GM18870 (cell line): Measurements from ENCODE around the gene LDLRAD4.

Source experiments
- ATAC-seq: cut with Tn5 transposase; IDR thresholded peaks from one replicate; pipeline ENCODE4 v1.9.1; 2021; ENCODE audit warnings: moderate library complexity; ENCODE audit not compliant: unreplicated experiment

LDLRAD4 gene

DNA sequence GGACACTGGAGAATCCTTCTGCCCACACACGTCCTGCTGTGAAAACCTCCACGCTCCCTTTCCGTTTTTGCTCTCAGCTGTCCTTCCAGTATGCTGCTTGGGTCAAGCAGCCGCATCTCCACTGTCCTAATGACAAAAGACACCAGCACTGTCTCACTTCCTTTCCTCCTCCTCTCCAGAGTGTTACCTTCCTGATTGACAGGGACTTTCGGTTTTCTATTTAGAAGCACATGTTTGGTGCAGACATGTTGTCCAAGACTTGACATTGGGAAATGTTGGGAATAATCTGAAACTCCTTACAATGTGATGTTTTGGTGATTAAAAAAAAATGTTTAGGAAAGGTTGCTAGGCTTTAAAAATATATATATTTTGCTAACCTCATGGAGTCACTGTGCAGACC lies 281.2 kb downstream of the LDLRAD4 start:
- no peak for ATAC-seq

DNA sequence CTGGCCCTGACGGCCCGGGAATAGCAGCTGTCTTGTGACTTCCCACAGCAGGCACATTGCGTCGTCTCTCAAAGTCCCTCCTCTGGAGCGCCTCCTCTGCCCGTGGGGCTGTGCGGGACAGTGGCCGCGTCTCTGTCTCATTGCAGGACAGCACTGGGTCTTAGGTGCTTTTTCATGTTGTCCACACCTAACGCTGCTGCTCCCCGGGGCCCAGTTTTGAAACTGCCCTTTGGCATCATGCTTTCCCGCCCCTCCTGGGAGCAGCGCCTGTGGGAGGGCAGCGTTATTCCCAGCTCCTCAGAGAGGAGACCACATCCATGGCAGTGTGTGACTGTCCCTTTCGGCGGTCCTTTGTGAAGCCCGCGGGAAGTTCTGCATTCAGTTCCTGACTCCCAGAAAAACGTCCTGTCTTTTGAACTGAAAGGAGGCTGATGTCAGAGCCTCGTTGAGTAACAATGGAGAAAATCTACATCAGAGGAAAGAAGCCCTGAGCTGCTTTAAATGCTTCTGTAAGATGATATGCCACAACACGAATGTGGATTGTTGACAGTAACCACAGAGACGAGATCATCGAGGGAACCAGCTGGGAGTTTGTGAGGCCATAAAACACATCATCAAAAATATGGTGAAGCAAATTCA lies 281.8 kb downstream of the LDLRAD4 start:
- ATAC-seq, result no peak

DNA sequence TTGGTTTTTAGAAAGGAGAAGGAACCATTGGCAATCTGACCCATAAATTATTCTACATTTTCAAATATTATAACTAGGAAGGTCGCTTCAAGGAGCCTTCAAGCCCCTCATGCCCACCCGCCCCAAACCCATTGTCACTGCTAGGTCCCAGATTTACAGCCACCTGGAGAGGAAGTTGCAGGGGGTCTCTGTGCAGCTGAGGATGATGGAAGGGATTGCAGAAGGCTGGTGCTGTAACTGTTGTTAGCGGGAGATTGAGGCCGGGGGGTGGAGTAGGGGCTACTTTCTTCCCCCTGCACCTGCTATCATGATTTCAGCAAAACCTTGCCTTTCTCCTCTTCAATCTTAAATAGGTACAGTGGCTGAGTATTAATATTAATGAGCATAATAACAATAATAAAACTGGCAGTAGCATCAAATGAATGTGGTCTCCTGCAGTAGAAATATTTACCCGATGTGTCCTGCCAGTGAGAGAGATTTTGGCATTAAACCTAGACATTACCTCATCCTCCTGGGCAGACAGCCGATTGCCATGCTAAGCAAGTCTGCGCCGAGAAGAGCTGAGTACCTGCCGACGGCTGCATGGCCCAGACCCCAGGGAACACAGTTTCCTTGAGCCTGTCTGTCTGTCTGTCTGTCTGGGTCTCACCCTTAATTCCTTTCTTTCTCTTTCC lies 282.4 kb downstream of the LDLRAD4 start:
- ATAC-seq, result no peak

DNA sequence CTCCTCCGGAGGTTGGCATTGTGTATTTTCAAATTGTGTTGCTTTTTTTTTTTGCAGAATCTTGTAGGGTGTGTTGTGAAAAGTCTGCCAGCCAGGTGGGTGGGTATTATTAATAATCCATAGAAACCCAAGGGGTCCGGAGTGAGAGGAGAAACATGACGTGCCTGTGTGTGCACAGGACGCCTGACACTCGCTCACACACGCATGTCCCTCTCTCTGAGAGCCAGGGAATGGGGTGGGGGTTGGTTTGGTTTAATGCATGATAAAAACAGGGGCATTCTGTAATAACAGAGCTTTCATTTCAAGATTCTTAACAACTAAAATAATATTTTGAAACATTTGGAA lies 283.0 kb downstream of the LDLRAD4 start:
- no peak for ATAC-seq

DNA sequence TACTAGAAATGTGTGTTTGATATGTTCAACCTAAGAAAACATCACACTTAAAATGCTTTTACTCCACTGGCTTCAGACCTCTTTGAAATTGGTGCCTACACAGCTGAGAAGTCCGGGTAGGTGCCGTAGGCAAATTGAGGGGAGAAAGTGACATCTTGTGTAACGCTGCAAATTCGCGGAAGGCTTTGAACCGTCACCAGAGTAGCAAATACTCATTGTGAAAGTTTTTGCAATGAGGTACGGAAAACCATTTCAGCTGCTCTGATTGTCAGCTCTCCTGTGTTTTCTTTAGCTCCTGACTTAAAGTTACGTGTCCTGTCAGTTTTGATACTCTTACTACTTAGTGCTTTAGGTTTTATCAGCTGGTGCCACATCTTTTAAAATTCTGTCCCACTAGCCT lies 283.3 kb downstream of the LDLRAD4 start:
- ATAC-seq, result peak; percentile 91

DNA sequence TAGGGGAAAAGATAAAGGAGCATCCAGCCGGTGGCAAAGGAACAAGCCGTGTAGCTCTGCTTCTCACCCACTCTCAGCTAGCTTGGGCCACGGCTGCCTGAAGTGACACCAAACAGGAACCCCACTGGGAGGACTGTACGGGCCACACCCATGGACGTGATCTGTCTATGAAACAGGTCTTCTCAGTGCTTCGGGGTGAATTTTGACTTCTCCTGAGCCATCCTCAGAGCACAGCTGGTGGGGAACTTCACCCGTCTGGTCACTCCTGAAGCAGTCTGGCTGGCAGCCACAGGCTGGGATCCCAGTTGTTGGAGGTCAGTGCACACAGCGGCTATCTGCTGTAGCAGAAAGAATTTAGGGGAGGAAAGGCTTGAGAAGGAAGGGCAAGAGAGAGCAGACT lies 284.0 kb downstream of the LDLRAD4 start:
- ATAC-seq, result no peak

DNA sequence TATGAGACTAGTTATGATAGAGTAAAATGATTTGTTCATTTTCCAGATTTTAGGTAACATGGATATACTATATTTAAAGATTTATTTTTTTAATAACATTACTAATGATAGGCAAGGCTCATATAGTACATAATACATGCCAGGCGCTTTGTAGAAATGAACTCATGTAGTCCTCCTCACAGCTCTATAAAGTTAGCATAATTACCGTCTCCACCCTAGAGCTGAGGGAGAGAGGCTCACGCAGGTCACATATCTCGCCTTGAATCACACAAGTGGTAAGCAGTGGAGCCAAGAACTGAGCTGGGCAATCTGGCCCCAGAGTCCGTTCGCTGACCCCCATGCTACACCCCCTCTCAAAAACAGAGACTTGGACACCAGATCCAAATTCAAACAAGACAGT lies 285.3 kb downstream of the LDLRAD4 start:
- no peak for ATAC-seq

DNA sequence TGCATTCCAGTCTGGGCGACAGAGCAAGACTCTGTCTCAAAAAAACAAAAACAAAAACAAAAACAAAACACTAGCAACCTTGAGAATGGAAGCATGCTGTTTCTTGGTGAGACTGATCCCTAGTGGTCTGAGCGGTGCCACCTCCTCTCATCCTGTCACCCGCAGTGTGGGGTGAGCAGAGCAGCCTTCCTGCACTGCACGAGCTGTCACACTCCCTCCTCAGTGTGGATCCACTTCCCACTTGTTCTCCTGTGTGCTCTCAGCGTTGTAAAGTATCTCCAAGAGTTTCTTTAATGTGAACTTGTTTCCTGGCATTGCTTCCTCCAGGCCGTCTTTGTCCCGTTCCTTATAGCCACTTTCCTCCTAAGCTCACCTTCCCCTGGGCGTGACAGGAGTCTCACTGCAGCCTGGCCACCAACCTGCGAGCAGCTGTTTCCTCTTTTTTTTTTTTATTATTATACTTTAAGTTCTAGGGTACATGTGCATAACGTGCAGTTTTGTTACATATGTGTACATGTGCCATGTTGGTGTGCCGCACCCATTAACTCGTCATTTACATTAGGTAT lies 287.3 kb downstream of the LDLRAD4 start:
- no peak for ATAC-seq

DNA sequence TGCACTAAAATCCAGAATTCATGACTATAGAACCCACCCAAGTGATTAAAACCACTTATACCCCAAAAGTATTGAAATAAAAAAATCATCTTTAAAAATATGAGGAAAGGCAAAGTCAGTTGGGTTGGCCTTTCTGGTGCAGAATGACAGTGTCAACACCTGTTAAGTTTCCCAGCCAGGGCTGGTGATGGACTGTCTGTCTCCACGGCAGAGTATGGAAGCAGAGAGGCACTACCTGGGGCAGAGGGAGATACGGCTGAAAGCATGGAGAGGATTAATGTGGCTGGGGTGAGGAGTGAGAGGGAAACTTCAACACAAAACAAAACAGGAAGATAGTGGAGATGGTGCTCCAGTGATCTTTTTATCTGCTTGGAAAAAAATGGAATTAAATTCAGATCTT lies 292.0 kb downstream of the LDLRAD4 start:
- no peak for ATAC-seq

DNA sequence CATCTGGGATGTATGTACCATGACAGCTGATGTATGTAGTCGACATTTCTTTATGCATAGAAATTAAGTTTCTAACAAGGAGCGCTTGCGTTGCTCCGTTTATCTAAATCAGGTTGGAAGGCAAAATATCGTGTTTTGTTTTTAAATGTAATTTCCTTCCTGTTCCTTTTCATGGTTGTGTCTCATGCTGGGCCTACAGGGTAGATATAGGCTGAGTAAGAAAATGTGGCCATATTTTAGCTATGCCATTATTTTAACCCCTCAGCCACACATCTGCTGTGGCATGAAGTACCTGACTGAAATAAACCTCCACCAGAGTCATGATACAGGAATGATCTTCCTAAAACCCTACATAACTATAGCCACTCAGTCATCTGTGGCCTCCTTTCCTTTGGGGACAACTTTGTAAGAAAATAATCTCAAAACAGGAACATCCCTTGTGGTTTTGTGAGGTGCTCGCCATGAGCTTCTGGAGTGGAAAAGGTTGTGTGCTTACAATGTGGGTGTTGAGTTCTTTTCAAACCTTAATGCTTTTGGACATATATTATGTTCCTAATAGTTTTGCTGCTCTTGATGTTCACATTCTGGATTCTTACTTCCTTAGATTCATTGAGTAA lies 293.5 kb downstream of the LDLRAD4 start:
- ATAC-seq, result no peak

DNA sequence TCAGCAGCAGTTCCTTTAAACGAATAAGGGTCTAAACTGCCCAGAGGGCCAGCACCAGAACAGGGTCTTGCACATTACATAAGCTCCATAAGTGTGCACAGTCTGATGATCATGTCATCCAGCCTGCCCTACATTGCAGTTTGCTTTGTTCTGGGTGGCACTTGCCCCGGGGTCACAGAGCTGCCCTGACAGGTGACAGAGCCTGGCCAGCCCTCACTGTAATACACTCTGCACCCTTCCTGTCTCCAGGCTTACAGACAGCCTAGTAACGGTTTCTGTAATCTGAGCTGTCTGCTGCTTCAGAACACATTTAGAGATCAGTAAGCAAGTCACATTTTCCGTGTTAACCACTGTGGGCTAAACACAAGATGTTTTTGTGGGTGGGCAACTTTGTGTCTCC lies 294.5 kb downstream of the LDLRAD4 start:
- no peak for ATAC-seq

DNA sequence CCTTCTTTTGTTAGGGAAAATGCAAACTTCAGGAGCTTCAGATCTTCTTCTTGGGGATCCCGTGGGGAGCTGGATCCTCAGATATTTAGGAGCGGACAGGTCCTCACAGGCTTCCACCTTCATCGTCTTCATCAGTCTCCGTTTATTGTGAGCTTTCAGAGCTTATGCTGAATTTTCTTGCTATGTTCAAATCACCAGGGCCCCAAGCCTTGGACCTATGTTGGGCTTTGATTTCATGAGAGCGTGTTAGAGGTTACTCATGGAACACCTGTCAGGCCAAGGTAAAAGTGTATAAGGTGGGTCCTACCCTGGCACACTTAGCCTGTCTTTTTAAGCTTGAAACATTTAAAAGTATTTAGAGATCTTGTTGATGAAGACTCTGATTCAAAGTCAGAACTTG lies 294.9 kb downstream of the LDLRAD4 start:
- ATAC-seq, result no peak

DNA sequence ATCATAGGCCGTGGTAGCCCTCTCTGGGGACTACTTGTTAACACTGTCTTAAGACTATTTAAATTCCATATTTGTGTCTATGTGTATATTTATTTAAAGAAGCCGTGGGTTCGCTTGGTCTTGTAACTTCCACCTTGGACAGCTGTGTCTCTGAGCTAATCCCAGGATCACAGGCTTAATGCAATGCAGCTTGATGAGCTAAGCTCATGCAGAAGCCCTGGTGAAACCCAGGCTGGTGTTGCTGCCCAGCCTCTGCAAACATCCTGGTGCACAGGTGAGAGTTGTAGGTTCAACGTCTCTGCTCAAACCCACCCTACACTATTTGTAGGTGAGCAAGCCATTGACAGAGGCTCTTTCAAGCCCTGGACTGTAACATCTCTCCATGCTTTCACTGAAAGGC lies 296.0 kb downstream of the LDLRAD4 start:
- no peak for ATAC-seq

DNA sequence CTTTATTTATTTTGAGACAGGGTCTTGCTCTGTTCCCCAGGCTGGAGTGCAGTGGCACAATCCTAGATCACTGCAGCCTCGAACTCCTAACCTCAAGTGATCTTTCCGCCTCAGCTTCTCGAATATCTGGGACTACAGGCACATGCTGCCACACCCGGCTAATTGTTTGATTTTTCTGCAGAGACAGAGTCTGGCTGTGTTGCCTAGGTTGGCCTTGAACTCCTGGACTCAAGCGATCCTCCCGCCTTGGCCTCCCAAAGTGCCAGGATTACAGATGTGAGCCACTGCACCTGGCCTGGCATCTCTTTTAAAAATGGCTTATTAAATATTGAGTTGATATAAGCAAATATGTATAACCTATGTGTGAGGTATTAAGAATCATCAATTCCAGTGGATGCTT lies 298.3 kb downstream of the LDLRAD4 start:
- no peak for ATAC-seq

DNA sequence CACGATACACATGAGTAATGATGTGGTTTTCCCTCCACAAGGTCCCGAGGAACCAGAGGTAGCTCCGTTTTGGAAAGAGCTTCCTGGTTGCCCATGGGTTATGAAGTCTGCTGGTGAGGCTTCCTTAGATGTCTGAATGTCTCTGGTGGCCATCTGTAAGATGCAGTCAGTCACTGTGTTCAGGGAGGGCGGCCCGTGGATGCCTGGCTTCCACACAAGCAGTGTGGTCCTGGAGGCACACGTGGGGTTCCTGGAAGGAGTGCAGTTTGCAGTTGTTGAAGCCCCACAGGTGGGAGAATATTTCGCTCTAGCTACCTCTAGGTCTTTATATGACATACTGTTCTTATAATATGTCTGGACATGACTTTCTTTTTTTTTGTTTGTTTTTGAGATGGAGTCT lies 298.8 kb downstream of the LDLRAD4 start:
- ATAC-seq, result no peak

DNA sequence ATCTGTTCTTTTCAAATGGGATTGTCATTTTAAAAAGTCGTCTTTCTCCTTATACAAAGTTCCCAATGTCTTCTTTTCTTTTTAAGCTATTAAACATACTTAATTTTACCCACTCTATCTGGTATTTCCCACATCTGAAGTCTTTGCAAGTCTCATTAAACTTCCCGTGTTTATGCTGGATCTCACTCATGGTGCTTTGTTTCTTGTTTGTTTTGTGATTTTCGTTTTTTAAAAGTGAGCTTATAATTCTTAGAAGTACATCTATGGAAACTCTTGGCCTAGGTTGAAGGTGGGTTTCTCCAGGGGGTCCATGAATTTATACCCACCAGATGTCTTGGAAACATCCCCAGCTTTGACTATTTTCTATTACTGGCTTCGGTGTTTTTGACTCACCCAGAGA lies 299.8 kb downstream of the LDLRAD4 start:
- ATAC-seq, result no peak

DNA sequence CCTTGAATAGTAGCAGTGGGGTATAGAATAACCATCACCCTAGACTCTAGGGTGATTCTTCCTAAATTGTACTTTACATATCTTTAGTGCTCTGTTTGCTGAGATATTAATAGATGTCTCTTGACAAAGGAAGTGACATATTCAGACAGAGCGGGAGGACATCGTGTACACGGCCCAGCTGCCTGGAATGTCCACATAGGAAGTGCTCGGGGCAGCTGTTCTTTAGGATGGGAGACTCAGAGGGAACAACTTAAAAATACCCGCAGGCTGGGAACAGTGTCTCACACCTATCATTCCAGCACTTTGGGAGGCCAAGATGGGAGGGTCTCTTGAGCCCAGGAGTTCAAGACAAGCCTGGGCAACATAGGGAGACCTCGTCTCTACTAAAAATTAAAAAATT lies 301.7 kb downstream of the LDLRAD4 start:
- ATAC-seq, result no peak

DNA sequence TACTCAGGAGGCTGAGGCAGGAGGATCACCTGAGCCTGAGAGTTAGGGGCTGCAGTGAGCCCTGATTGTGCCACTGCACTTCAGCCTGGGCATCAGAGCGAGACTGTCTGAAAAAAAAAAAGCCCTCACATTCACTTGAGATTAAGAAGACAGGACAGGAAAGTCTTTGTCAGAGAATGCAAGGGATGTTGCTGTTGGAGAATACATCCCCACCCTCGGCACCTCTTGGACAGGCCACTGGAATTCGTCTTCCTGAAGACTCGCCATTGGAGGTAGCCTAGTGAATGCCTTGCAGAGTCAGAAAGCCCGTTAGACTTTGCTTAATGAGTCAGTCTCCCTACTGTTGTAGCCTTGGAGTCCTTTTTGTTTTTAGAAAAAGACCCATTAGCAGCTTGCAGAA lies 302.2 kb downstream of the LDLRAD4 start:
- ATAC-seq, result no peak

DNA sequence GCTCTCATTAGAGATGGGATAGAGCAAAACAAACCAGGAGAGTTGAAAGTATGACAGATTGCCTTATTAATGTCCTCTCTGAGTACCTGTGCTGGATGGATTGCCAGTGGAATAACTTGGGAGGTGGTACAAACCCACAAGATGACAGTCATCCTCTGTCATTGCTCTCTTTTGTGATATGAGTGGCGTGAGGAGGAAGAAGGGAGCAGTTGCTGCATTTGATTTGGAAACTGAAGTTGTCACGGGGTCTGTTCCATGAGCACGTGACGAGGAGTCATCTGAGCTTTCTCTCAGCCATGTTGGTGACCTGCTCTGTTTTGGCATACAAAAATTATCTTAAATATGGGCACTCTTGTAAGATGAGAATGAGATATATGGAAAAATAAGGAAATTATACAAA lies 302.9 kb downstream of the LDLRAD4 start:
- no peak for ATAC-seq

DNA sequence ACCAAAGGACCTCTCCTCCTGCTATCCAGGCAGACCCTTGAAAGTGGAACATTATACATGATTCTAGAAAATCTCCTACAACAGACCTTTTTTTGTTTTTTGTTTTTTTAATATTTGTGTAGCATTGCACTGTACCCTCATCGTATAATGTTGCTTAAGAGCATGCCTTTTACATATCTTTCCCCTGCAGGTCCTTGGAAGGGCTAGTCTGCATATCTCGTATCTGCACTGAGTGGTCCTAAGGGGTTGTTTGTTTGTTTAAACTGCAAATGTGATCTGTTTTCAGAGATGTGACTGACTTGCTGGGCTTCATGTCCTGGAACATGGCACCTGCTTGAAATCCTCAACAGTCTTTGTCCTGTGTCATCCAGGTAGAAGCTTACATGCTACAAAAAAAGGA lies 303.7 kb downstream of the LDLRAD4 start:
- ATAC-seq, result no peak

DNA sequence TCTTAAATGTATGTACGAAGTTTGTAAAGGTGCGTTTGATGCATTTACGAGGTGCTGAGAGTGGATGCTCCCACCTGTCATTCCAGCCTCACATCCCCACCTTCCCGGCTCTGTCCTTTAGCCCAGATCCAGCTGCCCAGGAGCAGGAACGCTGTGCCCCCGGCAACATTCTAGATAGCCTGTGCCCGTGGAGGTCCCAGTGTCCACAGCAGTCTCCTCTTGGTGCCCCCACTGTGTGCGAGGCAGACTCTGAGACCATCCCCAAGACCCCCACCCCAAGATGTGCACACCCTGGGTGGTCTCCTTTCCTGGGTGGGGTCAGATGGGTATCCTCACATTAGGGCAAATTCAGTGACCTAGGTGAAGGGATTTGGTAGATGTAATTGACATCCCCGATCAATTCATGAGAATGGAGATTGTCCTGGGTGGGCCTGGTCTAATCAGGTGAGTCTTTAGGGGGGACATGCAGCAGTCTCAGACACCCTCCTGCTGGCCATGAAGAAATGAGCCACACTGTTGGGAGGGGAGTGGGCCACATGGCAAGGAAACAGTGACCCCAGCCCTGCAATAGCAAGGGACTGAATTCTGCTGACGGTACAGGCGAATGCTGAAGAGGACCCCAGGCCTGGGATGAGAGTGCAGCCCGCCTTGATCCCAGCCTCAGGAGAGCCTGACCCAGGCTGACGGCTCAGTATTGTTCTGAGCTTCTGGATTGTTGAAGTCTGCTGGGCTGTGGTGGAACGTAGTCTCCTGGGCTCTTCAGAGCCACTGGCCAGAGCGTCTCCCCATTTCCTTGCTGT lies 304.5 kb downstream of the LDLRAD4 start:
- no peak for ATAC-seq

DNA sequence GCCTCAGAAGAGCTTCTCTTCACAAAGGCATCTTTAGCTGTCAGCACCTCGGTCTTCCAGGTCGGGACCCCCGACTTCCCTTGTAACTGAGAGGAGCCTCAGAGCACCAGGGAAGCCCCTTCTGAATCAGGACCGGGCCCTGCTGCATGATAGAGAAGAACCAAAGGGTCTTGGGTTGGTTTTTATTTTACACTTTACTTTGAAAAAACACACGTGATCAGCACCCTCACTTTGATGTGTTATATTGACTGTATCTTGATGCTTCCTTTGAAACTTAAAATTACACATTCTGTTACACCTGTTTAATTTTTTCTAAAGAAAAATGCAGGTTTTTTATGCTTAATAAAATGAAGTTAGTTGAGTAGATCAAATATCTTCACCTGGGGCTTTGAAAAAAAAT lies 305.5 kb downstream of the LDLRAD4 start:
- ATAC-seq, result no peak
